ENCODE results near the gene MYB.

- no peak for TF ChIP-seq CTCF (IDR thresholded peaks at IDR 0.05)
- no peak for TF ChIP-seq POLR2A (IDR thresholded peaks at IDR 0.05)
- TF ChIP-seq POLR2AphosphoS5 (IDR thresholded peaks at IDR 0.05): no peak
These were observed 63.0 kb downstream of the MYB start for GRCh38 chr6:135243871-135244796.
